HG02588 (cell line): ENCODE data around the gene ROBO4.

Experiments
- ATAC-seq: cut with Tn5 transposase; IDR thresholded peaks from one replicate; pipeline ENCODE4 v1.9.1; 2021; ENCODE audit warnings: mild to moderate bottlenecking, moderate library complexity; ENCODE audit not compliant: unreplicated experiment

ROBO4 gene

GRCh38 chr11:124897674-124898262 is at the start of gene ROBO4:
Gene ROBO4 (minus strand): TSS chr11:124897865. CDS start chr11:124897795, 70 bp downstream.
- no peak for ATAC-seq

- no peak for ATAC-seq
These were observed 49.1 kb upstream of the ROBO4 start for GRCh38 chr11:124946735-124947141.

GRCh38 chr11:124945826-124946225 is 48.2 kb upstream of the ROBO4 start:
- no peak for ATAC-seq

GRCh38 chr11:124944565-124944964 is 46.9 kb upstream of the ROBO4 start:
- no peak for ATAC-seq

- ATAC-seq: no peak
These were observed 46.1 kb upstream of the ROBO4 start for GRCh38 chr11:124943741-124944140.

- ATAC-seq: no peak
These were observed 45.6 kb upstream of the ROBO4 start for GRCh38 chr11:124943254-124943616.

- ATAC-seq: no peak
These were observed 45.0 kb upstream of the ROBO4 start for GRCh38 chr11:124942466-124943253.

GRCh38 chr11:124941703-124942102 is 44.0 kb upstream of the ROBO4 start:
- no peak for ATAC-seq

- ATAC-seq: no peak
These were observed 41.3 kb upstream of the ROBO4 start for GRCh38 chr11:124938970-124939369.

- ATAC-seq: no peak
These were observed 40.6 kb upstream of the ROBO4 start for GRCh38 chr11:124938206-124938765.

- no peak for ATAC-seq
These were observed 39.8 kb upstream of the ROBO4 start for GRCh38 chr11:124937336-124937935.

GRCh38 chr11:124935548-124936514 is 38.2 kb upstream of the ROBO4 start, which contains the start of gene HEPACAM:
Gene HEPACAM (minus strand): TSS chr11:124936047. CDS start chr11:124936006, 41 bp downstream.
- ATAC-seq: no peak

- no peak for ATAC-seq
These were observed 37.3 kb upstream of the ROBO4 start for GRCh38 chr11:124934862-124935547.

GRCh38 chr11:124930799-124931198 is 33.1 kb upstream of the ROBO4 start:
- ATAC-seq: no peak

GRCh38 chr11:124928942-124929665 is 31.4 kb upstream of the ROBO4 start:
- ATAC-seq: no peak

- no peak for ATAC-seq
These were observed 25.6 kb upstream of the ROBO4 start for GRCh38 chr11:124923296-124923695.

GRCh38 chr11:124922831-124923230 is 25.2 kb upstream of the ROBO4 start:
- ATAC-seq: no peak

- peak; percentile 74 for ATAC-seq
These were observed 23.4 kb upstream of the ROBO4 start for GRCh38 chr11:124920870-124921609.

- no peak for ATAC-seq
These were observed 22.7 kb upstream of the ROBO4 start for GRCh38 chr11:124920356-124920755.
